K562 (cell line): ENCODE data around the gene SLX4IP. TPM values are rescaled to one million over a fixed set of nuclear protein-coding genes. Genes with fewer than 3 reads are reported as not detected.

Experiments
- ATAC-seq: fragments of 200-7000 bp; cut with Tn5 transposase; 3 replicates; pipeline ENCODE4 v1.9.1; 2020; ENCODE audit warnings: moderate library complexity
- BruUV-seq: library from RNA; stranded (reverse); fragments of 400-500 nt; replicated peaks from 2 replicates; lab custom pipeline; 2021; lab: Mats Ljungman, UMichigan
- CTCF ChIA-PET: fragments of 300-600 bp; formaldehyde crosslinking; extraction: SDS; loops from one replicate; lab custom pipeline; 2021; ENCODE audit warnings: low intra/inter-chr PET ratio; lab: Yijun Ruan, JAX
- POLR2A ChIA-PET: fragments of 300-600, 350-650 bp; sonication (Branson Sonifier 250); formaldehyde crosslinking; extraction: SDS; loops from one replicate; lab custom pipeline; 2021; ENCODE audit warnings: antibody characterized with exemption, inconsistent platforms; lab: Yijun Ruan, JAX
- DNase-seq, 4 experiments: peaks; one replicate each; pipeline versions ENCODE4 v3.0.0 to v3.0.0-alpha.2; 2011 to 2018; ENCODE audit warnings: low spot score in 3 of 4, mixed read lengths in 3 of 4; ENCODE audit errors: extremely low read depth in 1 of 4
- FAIRE-seq: peaks from 2 replicates; lab custom pipeline; 2011; peaks lifted over from hg19 to GRCh38; lab: Jason Lieb, UNC
- H2AFZ ChIP-seq: 2 replicates; pipeline ENCODE4 v1.6.0; 2011; ENCODE audit warnings: low read depth, low read length, control low read depth, inconsistent platforms
- H3K27ac ChIP-seq: fragments of 200-600 bp; 3 replicates; pipeline ENCODE4 v1.8.0; 2011; ENCODE audit warnings: low read depth, mild to moderate bottlenecking, control low read depth, inconsistent platforms, low read length, moderate library complexity, mixed read lengths; ENCODE audit errors: extremely low read depth
- H3K27me3 ChIP-seq, 2 experiments: fragments of 300-600 bp in 1 of 2; 2 replicates in 1 of 2; 3 replicates in 1 of 2; pipeline versions ENCODE4 v1.6.0 to v1.8.0; 2011; ENCODE audit warnings: inconsistent platforms in 2 of 2, low read length in 2 of 2, mild to moderate bottlenecking in 1 of 2, mixed read lengths in 1 of 2, moderate library complexity in 1 of 2; ENCODE audit not compliant: control insufficient read depth in 2 of 2, insufficient read depth in 2 of 2
- H3K36me3 ChIP-seq: fragments of 300-600 bp; 3 replicates; pipeline ENCODE4 v1.8.0; 2011; ENCODE audit warnings: mild to moderate bottlenecking, low read length, inconsistent platforms; ENCODE audit not compliant: control insufficient read depth, insufficient read depth
- H3K4me1 ChIP-seq, 2 experiments: fragments of 200-600 bp in 1 of 2; replicated peaks in 1 of 2; 2 replicates in 1 of 2; 3 replicates in 1 of 2; pipeline versions ENCODE4 v1.5.1 to v1.8.0; 2011; ENCODE audit warnings: inconsistent platforms in 2 of 2, low read length in 2 of 2, mild to moderate bottlenecking in 1 of 2, mixed read lengths in 1 of 2, moderate library complexity in 1 of 2; ENCODE audit not compliant: control insufficient read depth in 2 of 2, insufficient read depth in 2 of 2
- H3K4me2 ChIP-seq: 2 replicates; pipeline ENCODE4 v1.6.1; 2011; ENCODE audit warnings: low read length, control low read depth, inconsistent platforms, mixed read lengths; ENCODE audit not compliant: insufficient read depth
- H3K4me3 ChIP-seq: fragments of 200-600 bp; sonication (generic), shearing (Covaris generic); 2 replicates; pipeline ENCODE4 v1.5.1; 2016; ENCODE audit warnings: control low read depth, inconsistent platforms
- H3K79me2 ChIP-seq: fragments of 200-600 bp; 3 replicates; pipeline ENCODE4 v1.8.0; 2011; ENCODE audit warnings: low read length, inconsistent platforms; ENCODE audit not compliant: control insufficient read depth, insufficient read depth
- H3K9ac ChIP-seq, 2 experiments: 2 replicates each; pipeline versions ENCODE4 v1.6.0 to v1.6.1; 2011; ENCODE audit warnings: low read depth in 2 of 2, low read length in 2 of 2, control low read depth in 1 of 2, inconsistent platforms in 1 of 2, mild to moderate bottlenecking in 1 of 2, mixed read lengths in 1 of 2; ENCODE audit not compliant: insufficient read depth in 1 of 2
- H3K9me1 ChIP-seq: one replicate; pipeline ENCODE4 v1.6.0; 2011; ENCODE audit warnings: inconsistent platforms, mild to moderate bottlenecking, low read length, moderate library complexity; ENCODE audit not compliant: control insufficient read depth, insufficient read depth
- H3K9me3 ChIP-seq: replicated peaks from 2 replicates; pipeline ENCODE4 v1.5.1; 2011; ENCODE audit warnings: low read depth, low read length, inconsistent platforms; ENCODE audit not compliant: control insufficient read depth, insufficient read depth
- H4K20me1 ChIP-seq: replicated peaks from 2 replicates; pipeline ENCODE4 v1.6.1; 2011; ENCODE audit warnings: low read length, inconsistent platforms, mixed read lengths; ENCODE audit not compliant: control insufficient read depth, insufficient read depth
- BCOR ChIP-seq: fragments of 450-650 bp; IDR thresholded peaks from 2 replicates; pipeline ENCODE4 v1.6.1; 2016
- ETS2 ChIP-seq: IDR thresholded peaks from 2 replicates; pipeline ENCODE4 v1.6.1; 2016; ENCODE audit warnings: borderline replicate concordance, missing genetic modification characterization, mild to moderate bottlenecking, moderate library complexity, missing compliant biosample characterization; ENCODE audit not compliant: poor library complexity, severe bottlenecking
- NFRKB ChIP-seq: fragments of 450-650 bp; IDR thresholded peaks from 2 replicates; pipeline ENCODE4 v1.6.1; 2016; ENCODE audit warnings: low read depth
- NRF1 ChIP-seq, 2 experiments: fragments of 450-650 bp; IDR thresholded peaks in 1 of 2; conservative IDR thresholded peaks in 1 of 2; 2 replicates each; pipeline ENCODE4 v1.6.1; 2014; ENCODE audit warnings: mild to moderate bottlenecking in 2 of 2
- ZNF197 ChIP-seq: fragments of 200-800 bp; sonication (Bioruptor generic); IDR thresholded peaks from 2 replicates; pipeline ENCODE4 v1.6.1; 2016; ENCODE audit warnings: low read depth, missing genetic modification characterization, missing compliant biosample characterization
- WGBS: fragments of 100-300 bp; shearing (Covaris generic); methylation state at CpG from one replicate; pipeline ENCODE4 v1.1.6; 2016; ENCODE audit warnings: low coverage, mixed read lengths; ENCODE audit not compliant: insufficient coverage; ENCODE audit errors: missing lambda C conversion rate; 5-methylcytosine and 5-hydroxymethylcytosine counted together
- in situ Hi-C: fragments of 300-500 bp; cut with MboI; formaldehyde crosslinking; loops from 4 replicates; pipeline ENCODE4 v1.15.0; 2018; ENCODE audit warnings: inconsistent platforms, mixed read lengths
- intact Hi-C: fragments of 100-400 bp; cut with micrococcal nuclease; formaldehyde crosslinking; loops from 2 replicates; pipeline ENCODE4 v1.14.2; 2022
- polyA plus RNA-seq, 8 experiments: library from polyadenylated mRNA; depleted of rRNA in 4 of 8; stranded (reverse) in 5 of 8; unstranded in 3 of 8; fragments of >200 nt; fragmentation: Nextera tagmentation in 2 of 8; fragmentation: Illumina TruSeq in 1 of 8; extraction: Ambion mirVana in 2 of 8; extraction: Trizol in 1 of 8; gene quantifications; 2 replicates each; pipeline versions ENCODE4 v1.2.1 to v1.2.3, GENCODE V29; 2011 to 2014; ENCODE audit warnings: inconsistent platforms in 1 of 8, missing spikeins in 1 of 8
- total RNA-seq, 7 experiments: library from RNA; depleted of rRNA in 6 of 7; stranded (reverse); fragments of >200 nt in 6 of 7; fragmentation: Illumina TruSeq in 2 of 7; extraction: Trizol in 2 of 7; gene quantifications; 2 replicates each; pipeline versions ENCODE4 v1.2.1 to v1.2.3, GENCODE V29; 2011 to 2021; ENCODE audit warnings: low replicate concordance in 1 of 7
- TF ChIP-seq, protein P1 (sequence below): fragments of 450-650 bp; IDR thresholded peaks from 2 replicates; pipeline ENCODE4 v1.6.1; 2016; ENCODE audit warnings: mild to moderate bottlenecking
- TF ChIP-seq, protein P2 (sequence below): sonication (generic); formaldehyde crosslinking; IDR thresholded peaks from 2 replicates; pipeline ENCODE4 v1.8.1; 2023; ENCODE audit warnings: mild to moderate bottlenecking, missing genetic modification reagents, moderate library complexity

SLX4IP gene
- total and polyA plus RNA-seq, 9 of the 15 experiments (the other 6 are each of a cell fraction or from before 2014, with no cell fraction given) = 1.5 to 5.9 (median 3.5) TPM

DNA sequence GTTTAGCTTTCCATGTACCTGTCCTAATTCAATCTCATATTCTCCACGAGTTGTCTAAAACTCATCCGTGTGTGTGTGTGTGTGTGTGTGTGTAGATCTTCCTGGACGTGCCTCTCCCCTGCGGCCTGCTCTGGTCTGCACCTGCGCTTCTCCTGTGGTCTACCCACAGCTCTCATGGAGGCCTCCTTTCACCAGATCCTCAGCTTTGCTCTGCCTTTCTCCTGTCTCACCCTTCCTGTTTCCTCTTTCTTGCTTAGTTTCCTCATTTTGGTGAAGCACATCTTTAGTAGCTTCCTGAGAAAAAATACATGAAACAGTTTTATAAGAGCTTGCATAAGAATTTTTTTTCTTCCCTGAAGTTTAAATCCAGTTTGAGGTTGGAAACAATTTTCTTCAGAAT, 18.1 kb downstream of the SLX4IP start:
- CTCF ChIA-PET = no interaction called here
- Histone ChIP-seq H2AFZ (no peak overlapping the region; the same call in 1 of the 2 replicates), H3K9me3 (no peaks in the 10 kb centered on the region; the same call in 1 of the 2 replicates), H3K4me3 (no peak overlapping the region), H3K79me2 (peaks cover 20% of the 10 kb centered on the region), H3K27ac (peak overlapping the region; percentile 55; the same call in 1 of the 3 replicates), H4K20me1 (no peaks in the 10 kb centered on the region), H3K27me3 (no peaks in the 10 kb centered on the region), H3K4me2 (no peak overlapping the region), H3K9me1 (no peaks in the 10 kb centered on the region), H3K36me3 (no peaks in the 10 kb centered on the region), H3K9ac (no peak overlapping the region), H3K4me1 (peaks cover 0 to 12% of the 10 kb centered on the region in 2 experiments; a peak in 3 of 5 replicates)
- FAIRE-seq (no peak), DNase-seq (no peak), ATAC-seq (peak; percentile 84)
- BruUV-seq = no TSS peak
- WGBS = 22% methylated on average over 5 of the region's 5 CpGs
- POLR2A ChIA-PET = interaction anchor here (0.8 kb wide), 1 partner anchor 18 kb away, joined by 3 read pairs; the partner anchor contains the start of gene SLX4IP
- intact Hi-C loops (no loop called here), in situ Hi-C loops (no loop called here)
- TF ChIP-seq BCOR (no peak), NRF1 (conservative IDR thresholded peaks at IDR 0.05 in 1 of 2, IDR thresholded peaks at IDR 0.05 in 1 of 2) (peak in 1 of 2 experiments; percentile 23; a peak in 1 of 4 replicates)

DNA sequence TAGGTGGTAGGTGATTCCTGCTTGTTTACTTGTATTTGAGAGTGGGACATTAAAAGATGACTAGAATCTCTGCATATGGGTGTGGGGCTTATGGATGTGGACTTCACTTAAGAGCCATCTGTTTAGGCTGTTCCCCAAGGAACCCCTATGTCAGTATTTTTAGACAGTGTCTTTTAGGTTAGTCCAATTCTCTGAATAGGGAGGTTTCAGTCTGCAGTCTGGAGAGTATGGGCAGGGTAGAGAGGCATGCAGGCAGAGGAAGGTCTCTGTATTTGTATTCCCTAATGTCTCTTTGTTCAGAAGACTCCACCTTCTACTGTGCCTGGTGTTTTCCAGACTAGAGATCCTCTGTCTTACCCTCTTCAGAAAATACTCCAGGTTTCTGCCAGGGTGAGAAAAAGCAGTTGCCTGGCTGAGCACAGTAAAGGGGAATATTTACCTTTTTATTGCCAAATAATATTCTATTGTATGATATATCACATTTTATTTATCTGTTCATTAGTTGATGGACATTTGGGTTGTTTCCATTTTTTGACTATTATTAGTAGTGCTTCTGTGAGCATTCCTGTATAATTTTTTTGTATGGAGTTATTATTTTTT, 19.1 kb downstream of the SLX4IP start:
- CTCF ChIA-PET = no interaction called here
- no peak overlapping the region for H3K27ac ChIP-seq
- no peak for FAIRE-seq
- no peak for TF ChIP-seq ZNF197
- TF ChIP-seq ETS2 (tag) = no peak
- no peak for TF ChIP-seq NFRKB
- TF ChIP-seq, protein P1, sequence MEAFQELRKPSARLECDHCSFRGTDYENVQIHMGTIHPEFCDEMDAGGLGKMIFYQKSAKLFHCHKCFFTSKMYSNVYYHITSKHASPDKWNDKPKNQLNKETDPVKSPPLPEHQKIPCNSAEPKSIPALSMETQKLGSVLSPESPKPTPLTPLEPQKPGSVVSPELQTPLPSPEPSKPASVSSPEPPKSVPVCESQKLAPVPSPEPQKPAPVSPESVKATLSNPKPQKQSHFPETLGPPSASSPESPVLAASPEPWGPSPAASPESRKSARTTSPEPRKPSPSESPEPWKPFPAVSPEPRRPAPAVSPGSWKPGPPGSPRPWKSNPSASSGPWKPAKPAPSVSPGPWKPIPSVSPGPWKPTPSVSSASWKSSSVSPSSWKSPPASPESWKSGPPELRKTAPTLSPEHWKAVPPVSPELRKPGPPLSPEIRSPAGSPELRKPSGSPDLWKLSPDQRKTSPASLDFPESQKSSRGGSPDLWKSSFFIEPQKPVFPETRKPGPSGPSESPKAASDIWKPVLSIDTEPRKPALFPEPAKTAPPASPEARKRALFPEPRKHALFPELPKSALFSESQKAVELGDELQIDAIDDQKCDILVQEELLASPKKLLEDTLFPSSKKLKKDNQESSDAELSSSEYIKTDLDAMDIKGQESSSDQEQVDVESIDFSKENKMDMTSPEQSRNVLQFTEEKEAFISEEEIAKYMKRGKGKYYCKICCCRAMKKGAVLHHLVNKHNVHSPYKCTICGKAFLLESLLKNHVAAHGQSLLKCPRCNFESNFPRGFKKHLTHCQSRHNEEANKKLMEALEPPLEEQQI = no peak
- TF ChIP-seq, protein P2, sequence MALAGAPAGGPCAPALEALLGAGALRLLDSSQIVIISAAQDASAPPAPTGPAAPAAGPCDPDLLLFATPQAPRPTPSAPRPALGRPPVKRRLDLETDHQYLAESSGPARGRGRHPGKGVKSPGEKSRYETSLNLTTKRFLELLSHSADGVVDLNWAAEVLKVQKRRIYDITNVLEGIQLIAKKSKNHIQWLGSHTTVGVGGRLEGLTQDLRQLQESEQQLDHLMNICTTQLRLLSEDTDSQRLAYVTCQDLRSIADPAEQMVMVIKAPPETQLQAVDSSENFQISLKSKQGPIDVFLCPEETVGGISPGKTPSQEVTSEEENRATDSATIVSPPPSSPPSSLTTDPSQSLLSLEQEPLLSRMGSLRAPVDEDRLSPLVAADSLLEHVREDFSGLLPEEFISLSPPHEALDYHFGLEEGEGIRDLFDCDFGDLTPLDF (CRISPR knock-in tag) = no peak

More for the DNA sequence above, 19.1 kb downstream of the SLX4IP start:
- BruUV-seq = no TSS peak
- POLR2A ChIA-PET = no interaction called here
- Histone ChIP-seq H3K27me3 (no peaks in the 10 kb centered on the region), H3K4me1 (peaks cover 0 to 3% of the 10 kb centered on the region in 2 experiments; a peak in 3 of 5 replicates), H3K9me3 (no peaks in the 10 kb centered on the region; the same call in 1 of the 2 replicates), H3K79me2 (peaks cover 12% of the 10 kb centered on the region), H3K9ac (no peak overlapping the region), H3K4me3 (no peak overlapping the region), H3K36me3 (no peaks in the 10 kb centered on the region), H4K20me1 (no peaks in the 10 kb centered on the region), H2AFZ (no peak overlapping the region), H3K4me2 (no peak overlapping the region), H3K9me1 (no peaks in the 10 kb centered on the region)
- no peak for DNase-seq
- in situ Hi-C loops = no loop called here
- intact Hi-C loops = no loop called here
- ATAC-seq = peak; percentile 43; the same call in 2 of the 3 replicates
